ENCODE results near the gene EDA.

DNA sequence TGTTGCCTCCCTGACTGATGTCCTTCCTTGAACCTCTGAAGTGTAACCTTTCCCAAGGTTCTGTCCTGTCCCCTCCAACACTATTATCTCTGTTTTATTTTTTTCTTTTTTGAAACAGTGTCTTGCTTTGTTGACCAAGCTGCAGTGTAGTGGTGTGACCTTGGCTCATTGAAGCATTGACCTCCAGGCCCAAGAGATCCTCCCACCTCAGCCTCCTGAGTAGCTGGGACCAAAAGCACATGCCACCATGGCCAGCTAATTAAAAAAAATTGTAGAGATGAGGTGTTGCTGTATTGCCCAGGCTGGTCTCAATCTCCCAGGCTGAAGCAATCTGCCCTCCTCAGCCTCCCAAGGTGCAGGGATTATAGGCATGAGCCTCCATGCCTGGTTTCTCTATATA, 59.0 kb downstream of the EDA start:
- no peak for TF ChIP-seq CTCF (IDR thresholded peaks at IDR 0.05; ENCODE audit: low read length)
- TF ChIP-seq EZH2phosphoT487 (IDR thresholded peaks at IDR 0.05; ENCODE audit: low read length) = no peak
